IPS-15b (cell line): ENCODE results near the gene SHISAL2A.

Experiments used
- H3K27me3 ChIP-seq: one replicate; pipeline ENCODE4 v1.6.1; 2013; ENCODE audit warnings: low read length; ENCODE audit not compliant: control insufficient read depth, insufficient read depth
- H3K36me3 ChIP-seq: one replicate; pipeline ENCODE4 v1.6.1; 2013; ENCODE audit warnings: low read length; ENCODE audit not compliant: control insufficient read depth, insufficient read depth
- H3K4me1 ChIP-seq: one replicate; pipeline ENCODE4 v1.6.1; 2013; ENCODE audit warnings: mild to moderate bottlenecking, low read length; ENCODE audit not compliant: control insufficient read depth, insufficient read depth
- H3K4me3 ChIP-seq: one replicate; pipeline ENCODE4 v1.5.1; 2013; ENCODE audit warnings: low read depth, low read length
- H3K9ac ChIP-seq: one replicate; pipeline ENCODE4 v1.6.1; 2013; ENCODE audit warnings: low read depth, mild to moderate bottlenecking, low read length
- H3K9me3 ChIP-seq: one replicate; pipeline ENCODE4 v1.6.1; 2013; ENCODE audit warnings: mild to moderate bottlenecking, low read length; ENCODE audit not compliant: control insufficient read depth, insufficient read depth

SHISAL2A gene

GRCh38 chr1:52632732-52633290 is at the start of gene SHISAL2A:
TSS of gene SHISAL2A (plus strand) at chr1:52633168. CDS start at chr1:52633494, 326 bp downstream.
- H3K27me3 ChIP-seq = peaks cover 47% of the 10 kb centered on the region
- H3K9me3 ChIP-seq = no peaks in the 10 kb centered on the region
- H3K36me3 ChIP-seq = no peaks in the 10 kb centered on the region
- peaks cover 2% of the 10 kb centered on the region for H3K4me1 ChIP-seq
- peak within 1 kb of the TSS; percentile 17 for H3K9ac ChIP-seq
- peak within 1 kb of the TSS; percentile 43 for H3K4me3 ChIP-seq

GRCh38 chr1:52585474-52585873 is 47.5 kb upstream of the SHISAL2A start:
- no peaks in the 10 kb centered on the region for H3K27me3 ChIP-seq
- no peaks in the 10 kb centered on the region for H3K36me3 ChIP-seq
- peaks cover 9% of the 10 kb centered on the region for H3K4me1 ChIP-seq
- no peaks in the 10 kb centered on the region for H3K9me3 ChIP-seq
- H3K9ac ChIP-seq = no peak overlapping the region
- H3K4me3 ChIP-seq = no peak overlapping the region

GRCh38 chr1:52588027-52588426 is 44.9 kb upstream of the SHISAL2A start:
- peaks cover 9% of the 10 kb centered on the region for H3K4me1 ChIP-seq
- no peaks in the 10 kb centered on the region for H3K9me3 ChIP-seq
- H3K9ac ChIP-seq = no peak overlapping the region
- H3K4me3 ChIP-seq = no peak overlapping the region
- no peaks in the 10 kb centered on the region for H3K36me3 ChIP-seq
- no peaks in the 10 kb centered on the region for H3K27me3 ChIP-seq

GRCh38 chr1:52588535-52588934 is 44.4 kb upstream of the SHISAL2A start:
- peaks cover 9% of the 10 kb centered on the region for H3K4me1 ChIP-seq
- H3K9ac ChIP-seq = no peak overlapping the region
- H3K9me3 ChIP-seq = no peaks in the 10 kb centered on the region
- H3K27me3 ChIP-seq = no peaks in the 10 kb centered on the region
- H3K36me3 ChIP-seq = no peaks in the 10 kb centered on the region
- no peak overlapping the region for H3K4me3 ChIP-seq

- no peaks in the 10 kb centered on the region for H3K27me3 ChIP-seq
- H3K9ac ChIP-seq = no peak overlapping the region
- no peaks in the 10 kb centered on the region for H3K9me3 ChIP-seq
- H3K4me1 ChIP-seq = peaks cover 9% of the 10 kb centered on the region
- H3K36me3 ChIP-seq = no peaks in the 10 kb centered on the region
- H3K4me3 ChIP-seq = no peak overlapping the region
These were observed 42.7 kb upstream of the SHISAL2A start for GRCh38 chr1:52590266-52590665.

GRCh38 chr1:52592637-52593323 is 40.2 kb upstream of the SHISAL2A start:
- Histone ChIP-seq H3K27me3 (no peaks in the 10 kb centered on the region), H3K4me3 (no peak overlapping the region), H3K36me3 (no peaks in the 10 kb centered on the region), H3K9ac (no peak overlapping the region), H3K9me3 (no peaks in the 10 kb centered on the region), H3K4me1 (peaks cover 9% of the 10 kb centered on the region)

- no peaks in the 10 kb centered on the region for H3K36me3 ChIP-seq
- H3K9ac ChIP-seq = no peak overlapping the region
- H3K4me3 ChIP-seq = no peak overlapping the region
- no peaks in the 10 kb centered on the region for H3K9me3 ChIP-seq
- H3K27me3 ChIP-seq = no peaks in the 10 kb centered on the region
- peaks cover 8% of the 10 kb centered on the region for H3K4me1 ChIP-seq
These were observed 39.5 kb upstream of the SHISAL2A start for GRCh38 chr1:52593495-52593894.

GRCh38 chr1:52595061-52595460 is 37.9 kb upstream of the SHISAL2A start:
- Histone ChIP-seq H3K36me3 (no peaks in the 10 kb centered on the region), H3K9me3 (no peaks in the 10 kb centered on the region), H3K9ac (no peak overlapping the region), H3K4me1 (peaks cover under 1% of the 10 kb centered on the region), H3K27me3 (peaks cover 3% of the 10 kb centered on the region), H3K4me3 (no peak overlapping the region)

GRCh38 chr1:52597912-52598311 is 35.1 kb upstream of the SHISAL2A start:
- Histone ChIP-seq H3K4me1 (peaks cover 2% of the 10 kb centered on the region), H3K4me3 (no peak overlapping the region), H3K27me3 (peaks cover 22% of the 10 kb centered on the region), H3K9ac (no peak overlapping the region), H3K9me3 (no peaks in the 10 kb centered on the region), H3K36me3 (no peaks in the 10 kb centered on the region)

- Histone ChIP-seq H3K4me1 (peaks cover 2% of the 10 kb centered on the region), H3K36me3 (no peaks in the 10 kb centered on the region), H3K4me3 (no peak overlapping the region), H3K27me3 (peaks cover 30% of the 10 kb centered on the region), H3K9me3 (no peaks in the 10 kb centered on the region), H3K9ac (no peak overlapping the region)
These were observed 34.2 kb upstream of the SHISAL2A start for GRCh38 chr1:52598729-52599128.

- H3K4me3 ChIP-seq = no peak overlapping the region
- H3K4me1 ChIP-seq = peaks cover 2% of the 10 kb centered on the region
- H3K9me3 ChIP-seq = no peaks in the 10 kb centered on the region
- H3K36me3 ChIP-seq = no peaks in the 10 kb centered on the region
- peaks cover 35% of the 10 kb centered on the region for H3K27me3 ChIP-seq
- no peak overlapping the region for H3K9ac ChIP-seq
These were observed 33.7 kb upstream of the SHISAL2A start for GRCh38 chr1:52599236-52599635.

GRCh38 chr1:52600533-52601179 is 32.3 kb upstream of the SHISAL2A start:
- Histone ChIP-seq H3K9ac (no peak overlapping the region), H3K4me1 (peaks cover 2% of the 10 kb centered on the region), H3K36me3 (no peaks in the 10 kb centered on the region), H3K4me3 (no peak overlapping the region), H3K27me3 (peaks cover 38% of the 10 kb centered on the region), H3K9me3 (no peaks in the 10 kb centered on the region)
